NCI-H1436 (cell line): ENCODE results near the gene CASP9.

Source experiments
- DNase-seq: peaks from one replicate; lab custom pipeline; 2025; lab: John Stamatoyannopoulos, UW

CASP9 gene

GRCh38 chr1:15445390-15446122, 78.5 kb downstream of the CASP9 start:
- DNase-seq = no peak

DNA sequence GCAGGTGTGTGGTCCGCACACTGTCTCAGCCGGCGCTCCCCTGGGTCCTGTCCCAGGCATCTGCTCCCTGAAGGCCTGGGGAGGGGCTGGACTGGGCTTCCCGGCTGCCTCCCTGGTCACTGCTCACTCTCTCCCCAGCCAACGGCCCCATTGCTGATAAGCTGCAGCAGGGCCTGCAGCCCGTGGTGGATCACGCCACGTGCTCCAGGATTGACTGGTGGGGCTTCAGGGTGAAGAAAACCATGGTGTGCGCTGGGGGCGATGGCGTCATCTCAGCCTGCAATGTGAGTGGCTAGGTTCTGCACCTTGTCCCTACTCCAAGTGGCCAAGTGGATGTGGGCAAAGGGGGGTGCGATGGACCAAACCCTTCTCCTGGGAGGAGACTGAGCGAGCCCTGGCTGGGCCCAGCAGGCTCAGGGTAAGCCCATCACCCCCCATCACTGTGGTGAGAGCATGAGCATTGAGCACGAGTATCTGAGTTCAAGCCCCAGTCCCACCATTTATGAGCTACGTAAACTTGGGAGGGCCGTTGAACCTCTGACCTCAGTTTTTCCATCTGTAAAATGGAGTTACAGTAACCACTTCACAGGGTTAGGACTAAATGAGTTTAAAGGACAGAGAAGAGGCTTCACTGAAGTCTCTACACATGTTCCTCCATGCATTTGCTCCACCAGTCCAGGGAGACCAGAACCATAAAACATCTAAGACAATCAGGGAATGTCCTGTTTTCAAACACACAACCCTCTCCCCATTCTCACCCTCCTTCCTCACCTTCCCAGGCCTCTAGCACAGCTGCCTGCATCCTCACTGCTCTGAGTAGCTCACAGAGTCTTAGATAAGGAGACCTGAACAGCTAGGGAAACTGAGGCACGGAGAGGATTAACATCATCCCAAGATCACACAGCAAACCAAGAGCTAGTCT, 79.3 kb downstream of the CASP9 start:
- DNase-seq = no peak

DNA sequence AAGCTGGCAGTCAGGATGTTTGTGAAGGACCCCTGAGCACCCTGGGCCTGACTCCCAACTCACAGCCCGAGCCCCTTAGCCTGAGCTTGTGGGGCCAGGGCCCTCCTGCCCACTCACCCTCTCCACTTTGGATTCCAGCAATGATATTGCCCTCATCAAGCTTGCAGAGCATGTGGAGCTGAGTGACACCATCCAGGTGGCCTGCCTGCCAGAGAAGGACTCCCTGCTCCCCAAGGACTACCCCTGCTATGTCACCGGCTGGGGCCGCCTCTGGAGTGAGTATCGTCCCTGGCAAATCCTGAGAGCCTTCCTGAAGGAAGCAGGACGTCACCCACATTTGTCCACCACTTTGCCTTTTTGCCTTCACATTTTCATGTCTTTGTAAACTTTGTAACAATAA, 80.7 kb downstream of the CASP9 start:
- DNase-seq = no peak

- no peak for DNase-seq
Measured at GRCh38 chr1:15442759-15443158, 81.3 kb downstream of the CASP9 start.

GRCh38 chr1:15442119-15442518, 81.9 kb downstream of the CASP9 start:
- DNase-seq = no peak
